Gastroesophageal sphincter (tissue), 4 donors: ENCODE results near the gene TUBA3C. TPM values are rescaled to one million over a fixed set of nuclear protein-coding genes. Genes with fewer than 3 reads are reported as not detected.

ENCODE experiments used
- ATAC-seq: fragments of 150-250 bp; one replicate; pipeline ENCODE4 v1.9.1; 2016; ENCODE audit warnings: mild to moderate bottlenecking, moderate library complexity
- H3K27ac ChIP-seq, 4 donors: fragments of 200-600 bp; sonication (generic) in 3 of 4; 1 replicate in 3 of 4; 2 replicates in 1 of 4; pipeline ENCODE4 v1.5.1; 2016 to 2019
- H3K27me3 ChIP-seq: fragments of 200-600 bp; sonication (generic); one replicate; pipeline ENCODE4 v1.5.1; 2019
- H3K36me3 ChIP-seq, 2 donors: fragments of 200-600 bp; sonication (generic); one replicate each; pipeline ENCODE4 v1.5.1; 2019; ENCODE audit warnings: control low read depth in 1 of 2
- H3K4me1 ChIP-seq, 3 donors: fragments of 200-600 bp; sonication (generic); 1 replicate in 2 of 3; 2 replicates in 1 of 3; pipeline ENCODE4 v1.5.1; 2016 to 2019; ENCODE audit warnings: control low read depth in 2 of 3
- H3K4me3 ChIP-seq, 2 donors: fragments of 200-600 bp; sonication (generic); one replicate each; pipeline ENCODE4 v1.5.1; 2019; ENCODE audit warnings: mild to moderate bottlenecking in 1 of 2, moderate library complexity in 1 of 2
- H3K9me3 ChIP-seq, 3 donors: fragments of 200-600 bp; sonication (generic); one replicate each; pipeline ENCODE4 v1.5.1; 2017 to 2019; ENCODE audit warnings: control low read depth in 2 of 3
- EP300 ChIP-seq: sonication (generic); formaldehyde crosslinking; IDR thresholded peaks from one replicate; pipeline ENCODE4 v1.6.1; 2017; ENCODE audit warnings: antibody characterized with exemption, mild to moderate bottlenecking
- POLR2A ChIP-seq, 2 donors: fragments of 450-650 bp; IDR thresholded peaks; one replicate each; pipeline ENCODE4 v1.6.1; 2017; ENCODE audit warnings: antibody characterized with exemption in 2 of 2, mild to moderate bottlenecking in 2 of 2, moderate library complexity in 1 of 2
- POLR2AphosphoS5 ChIP-seq: sonication (generic); formaldehyde crosslinking; IDR thresholded peaks from one replicate; pipeline ENCODE4 v1.6.1; 2017; ENCODE audit warnings: antibody characterized with exemption
- WGBS, 2 donors: methylation state at CpG; one replicate each; pipeline ENCODE4 v1.1.5; 2018; ENCODE audit warnings: low coverage in 1 of 2; 5-methylcytosine and 5-hydroxymethylcytosine counted together
- total RNA-seq, 4 donors: library from RNA; depleted of rRNA; stranded (reverse); fragments of >200 nt; gene quantifications; one replicate each; pipeline ENCODE4 v1.1.0, GENCODE V29; 2016
- TF ChIP-seq, protein P1 (sequence below), 4 experiments: fragments of 200-600 bp in 2 of 4; fragments of 450-650 bp in 2 of 4; sonication (generic) in 1 of 4; IDR thresholded peaks; one replicate each; pipeline ENCODE4 v1.5.1; 2017 to 2019; ENCODE audit warnings: antibody characterized with exemption in 4 of 4, mild to moderate bottlenecking in 2 of 4, moderate library complexity in 2 of 4

The TUBA3C gene
- total RNA-seq, 4 donors from 2014 or later = not detected

DNA sequence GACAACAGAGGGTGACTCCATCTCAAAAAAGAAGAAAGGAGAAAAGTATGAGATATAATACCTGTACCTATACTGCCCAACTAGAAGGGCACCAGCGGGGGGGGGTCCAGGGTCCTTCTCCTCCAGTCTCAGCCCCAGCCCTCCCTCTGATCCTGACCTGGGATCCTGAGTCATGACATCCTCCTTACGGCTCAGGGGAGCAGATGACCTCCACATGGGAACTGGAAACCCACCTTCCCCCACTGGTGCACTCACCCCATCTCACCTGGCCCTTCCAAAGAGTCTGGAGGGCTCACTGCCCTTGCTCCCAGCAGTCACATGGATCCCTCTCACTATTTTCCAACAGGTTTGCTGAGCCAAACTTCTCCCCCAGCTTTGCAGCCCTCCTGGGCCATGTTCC, 24.2 kb downstream of the TUBA3C start:
- no peaks in the 10 kb centered on the region for H3K9me3 ChIP-seq
- TF ChIP-seq, protein P1, sequence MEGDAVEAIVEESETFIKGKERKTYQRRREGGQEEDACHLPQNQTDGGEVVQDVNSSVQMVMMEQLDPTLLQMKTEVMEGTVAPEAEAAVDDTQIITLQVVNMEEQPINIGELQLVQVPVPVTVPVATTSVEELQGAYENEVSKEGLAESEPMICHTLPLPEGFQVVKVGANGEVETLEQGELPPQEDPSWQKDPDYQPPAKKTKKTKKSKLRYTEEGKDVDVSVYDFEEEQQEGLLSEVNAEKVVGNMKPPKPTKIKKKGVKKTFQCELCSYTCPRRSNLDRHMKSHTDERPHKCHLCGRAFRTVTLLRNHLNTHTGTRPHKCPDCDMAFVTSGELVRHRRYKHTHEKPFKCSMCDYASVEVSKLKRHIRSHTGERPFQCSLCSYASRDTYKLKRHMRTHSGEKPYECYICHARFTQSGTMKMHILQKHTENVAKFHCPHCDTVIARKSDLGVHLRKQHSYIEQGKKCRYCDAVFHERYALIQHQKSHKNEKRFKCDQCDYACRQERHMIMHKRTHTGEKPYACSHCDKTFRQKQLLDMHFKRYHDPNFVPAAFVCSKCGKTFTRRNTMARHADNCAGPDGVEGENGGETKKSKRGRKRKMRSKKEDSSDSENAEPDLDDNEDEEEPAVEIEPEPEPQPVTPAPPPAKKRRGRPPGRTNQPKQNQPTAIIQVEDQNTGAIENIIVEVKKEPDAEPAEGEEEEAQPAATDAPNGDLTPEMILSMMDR (IDR thresholded peaks at IDR 0.05) = no peak
- TF ChIP-seq POLR2AphosphoS5 = no peak
- TF ChIP-seq EP300 = no peak
- no peak for TF ChIP-seq POLR2A (IDR thresholded peaks at IDR 0.05)
- no peak overlapping the region for H3K27ac ChIP-seq
- no peak for ATAC-seq
- no peaks in the 10 kb centered on the region for H3K27me3 ChIP-seq
- no peaks in the 10 kb centered on the region for H3K36me3 ChIP-seq
- H3K4me1 ChIP-seq = no peaks in the 10 kb centered on the region
- 71% methylated on average over 1 of the region's 2 CpGs; no CpG with 5 or more reads in 1 of the 2 donors for WGBS, 2 donors
- no peak overlapping the region for H3K4me3 ChIP-seq

DNA sequence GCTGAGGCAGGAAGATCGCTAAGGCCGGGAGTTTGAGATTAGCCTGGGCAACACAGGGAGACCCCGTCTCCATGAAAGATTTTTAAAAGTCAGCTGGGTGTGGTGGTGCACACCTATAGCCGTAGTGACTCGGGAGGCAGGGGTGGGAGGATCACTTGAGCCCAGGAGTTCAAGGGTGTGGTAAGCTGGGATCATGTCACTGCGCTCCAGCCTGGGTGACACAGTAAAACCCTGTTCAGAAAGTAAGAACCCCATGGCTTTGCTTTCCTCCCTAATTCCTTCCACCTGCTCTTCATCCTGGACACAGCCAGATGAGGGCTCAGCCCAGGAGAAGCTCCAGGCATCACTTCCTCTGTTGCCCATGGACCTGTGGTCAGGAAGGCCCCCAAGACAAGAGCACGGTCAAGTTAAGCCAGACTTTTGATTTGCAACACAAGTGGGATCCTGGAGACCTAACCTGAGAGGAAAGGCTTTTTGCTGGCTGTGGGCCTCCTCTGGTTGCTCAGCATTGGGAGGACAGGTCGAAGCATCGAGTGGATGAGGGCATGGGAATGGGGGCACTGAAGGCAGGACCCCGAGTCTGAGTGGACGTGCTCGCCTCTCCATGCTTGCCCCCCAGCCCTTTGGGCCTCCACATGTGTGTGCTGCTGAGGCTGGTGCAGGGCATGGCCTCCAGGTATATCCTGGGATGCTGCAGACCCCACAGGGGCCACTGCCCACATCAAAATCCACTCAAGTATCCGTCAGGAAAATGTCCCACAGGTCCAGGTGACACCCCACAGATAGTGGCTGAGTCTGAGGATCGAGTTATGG, 25.4 kb downstream of the TUBA3C start:
- WGBS, 2 donors = 67 to 70% methylated on average over 4 to 6 of the region's 14 CpGs
- H3K9me3 ChIP-seq = no peaks in the 10 kb centered on the region
- H3K4me1 ChIP-seq = no peaks in the 10 kb centered on the region
- no peak overlapping the region for H3K4me3 ChIP-seq
- no peaks in the 10 kb centered on the region for H3K27me3 ChIP-seq
- no peak overlapping the region for H3K27ac ChIP-seq
- H3K36me3 ChIP-seq = no peaks in the 10 kb centered on the region
- no peak for ATAC-seq
- TF ChIP-seq, protein P1 (IDR thresholded peaks at IDR 0.05) = no peak
- no peak for TF ChIP-seq POLR2AphosphoS5
- no peak for TF ChIP-seq POLR2A (IDR thresholded peaks at IDR 0.05)
- TF ChIP-seq EP300 = no peak

DNA sequence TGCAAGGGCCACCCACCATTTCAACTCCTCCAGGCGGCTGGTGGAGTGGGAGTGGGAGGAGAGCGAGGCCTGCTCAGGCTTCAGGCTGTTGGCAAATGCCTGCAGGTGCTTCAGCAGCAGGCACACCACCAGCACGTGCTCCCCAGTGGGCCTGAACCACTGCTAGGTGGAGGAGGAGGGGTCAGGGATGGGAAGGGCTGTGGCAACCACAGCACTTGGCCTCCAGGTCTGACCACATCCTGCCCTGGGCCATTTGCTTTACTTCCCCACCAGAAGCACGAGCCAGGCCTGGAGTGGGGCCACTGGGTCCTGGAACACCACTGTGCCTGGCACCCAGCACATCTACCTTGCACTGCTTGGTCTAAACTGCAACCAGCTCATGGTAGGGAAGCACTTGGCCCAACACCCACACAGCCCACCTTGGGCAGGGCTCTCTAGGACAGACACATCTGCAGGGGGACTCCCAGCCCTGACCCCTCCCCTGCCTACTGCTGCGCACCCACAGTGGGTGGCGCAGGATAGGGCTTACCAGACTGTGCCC, 26.2 kb downstream of the TUBA3C start:
- no peak for ATAC-seq
- 17% methylated on average over 1 of the region's 6 CpGs; no CpG with 5 or more reads in 1 of the 2 donors for WGBS, 2 donors
- Histone ChIP-seq H3K9me3 (no peaks in the 10 kb centered on the region), H3K4me1 (no peaks in the 10 kb centered on the region), H3K4me3 (no peak overlapping the region), H3K36me3 (no peaks in the 10 kb centered on the region), H3K27me3 (no peaks in the 10 kb centered on the region), H3K27ac (no peak overlapping the region)
- TF ChIP-seq POLR2A (IDR thresholded peaks at IDR 0.05) (no peak), POLR2AphosphoS5 (no peak), EP300 (no peak)
- TF ChIP-seq, protein P1 (IDR thresholded peaks at IDR 0.05) = no peak

DNA sequence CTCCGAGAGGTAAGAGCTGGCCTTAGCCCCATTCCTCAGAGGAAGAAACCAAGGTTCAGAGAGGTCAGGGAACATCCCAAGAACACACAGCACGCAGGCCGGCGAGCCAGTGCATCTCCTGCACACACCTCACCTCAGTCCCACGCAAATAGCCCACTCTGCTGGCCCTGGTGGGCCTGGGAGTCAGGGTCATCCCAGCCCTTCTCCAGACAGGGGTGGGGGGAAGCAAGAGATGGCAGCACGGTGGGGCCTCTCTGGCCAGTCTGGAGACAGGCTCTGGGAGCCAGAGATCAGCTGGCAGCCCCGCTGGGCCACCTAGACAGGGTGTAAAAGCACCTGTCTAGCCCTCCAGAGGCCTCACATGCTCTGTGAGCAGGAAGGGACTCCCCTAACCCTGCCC, 26.8 kb downstream of the TUBA3C start:
- Histone ChIP-seq H3K27ac (no peak overlapping the region), H3K4me1 (no peaks in the 10 kb centered on the region), H3K4me3 (no peak overlapping the region), H3K36me3 (no peaks in the 10 kb centered on the region), H3K27me3 (no peaks in the 10 kb centered on the region), H3K9me3 (peaks cover 0 to 2% (median 0%) of the 10 kb centered on the region in 3 donors)
- TF ChIP-seq EP300 (no peak), POLR2AphosphoS5 (no peak), POLR2A (IDR thresholded peaks at IDR 0.05) (no peak)
- TF ChIP-seq, protein P1 (IDR thresholded peaks at IDR 0.05) = no peak
- no peak for ATAC-seq
- WGBS, 2 donors = 90% methylated on average over 4 of the region's 7 CpGs; no CpG with 5 or more reads in 1 of the 2 donors
